Liver (tissue), 2 donors: Measurements from ENCODE around the gene CFAP73.

Experiments
- TAF1 ChIP-seq: conservative IDR thresholded peaks from 2 replicates; pipeline ENCODE4 v1.6.1; 2016; ENCODE audit warnings: antibody characterized with exemption, mild to moderate bottlenecking
- TF ChIP-seq, protein P1 (sequence below): IDR thresholded peaks from 2 replicates; pipeline ENCODE4 v1.6.1; 2016; ENCODE audit warnings: antibody characterized with exemption, mild to moderate bottlenecking
- donor health status: healthy.

- TF ChIP-seq TAF1: no peak
- TF ChIP-seq, protein P1, sequence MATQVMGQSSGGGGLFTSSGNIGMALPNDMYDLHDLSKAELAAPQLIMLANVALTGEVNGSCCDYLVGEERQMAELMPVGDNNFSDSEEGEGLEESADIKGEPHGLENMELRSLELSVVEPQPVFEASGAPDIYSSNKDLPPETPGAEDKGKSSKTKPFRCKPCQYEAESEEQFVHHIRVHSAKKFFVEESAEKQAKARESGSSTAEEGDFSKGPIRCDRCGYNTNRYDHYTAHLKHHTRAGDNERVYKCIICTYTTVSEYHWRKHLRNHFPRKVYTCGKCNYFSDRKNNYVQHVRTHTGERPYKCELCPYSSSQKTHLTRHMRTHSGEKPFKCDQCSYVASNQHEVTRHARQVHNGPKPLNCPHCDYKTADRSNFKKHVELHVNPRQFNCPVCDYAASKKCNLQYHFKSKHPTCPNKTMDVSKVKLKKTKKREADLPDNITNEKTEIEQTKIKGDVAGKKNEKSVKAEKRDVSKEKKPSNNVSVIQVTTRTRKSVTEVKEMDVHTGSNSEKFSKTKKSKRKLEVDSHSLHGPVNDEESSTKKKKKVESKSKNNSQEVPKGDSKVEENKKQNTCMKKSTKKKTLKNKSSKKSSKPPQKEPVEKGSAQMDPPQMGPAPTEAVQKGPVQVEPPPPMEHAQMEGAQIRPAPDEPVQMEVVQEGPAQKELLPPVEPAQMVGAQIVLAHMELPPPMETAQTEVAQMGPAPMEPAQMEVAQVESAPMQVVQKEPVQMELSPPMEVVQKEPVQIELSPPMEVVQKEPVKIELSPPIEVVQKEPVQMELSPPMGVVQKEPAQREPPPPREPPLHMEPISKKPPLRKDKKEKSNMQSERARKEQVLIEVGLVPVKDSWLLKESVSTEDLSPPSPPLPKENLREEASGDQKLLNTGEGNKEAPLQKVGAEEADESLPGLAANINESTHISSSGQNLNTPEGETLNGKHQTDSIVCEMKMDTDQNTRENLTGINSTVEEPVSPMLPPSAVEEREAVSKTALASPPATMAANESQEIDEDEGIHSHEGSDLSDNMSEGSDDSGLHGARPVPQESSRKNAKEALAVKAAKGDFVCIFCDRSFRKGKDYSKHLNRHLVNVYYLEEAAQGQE: no peak
These were observed 52.0 kb downstream of the CFAP73 start for GRCh38 chr12:113201187-113202177.
